Dermis blood vessel endothelial cell (primary cell): ENCODE measurements around the gene NCOA1. TPM values are rescaled to one million over a fixed set of nuclear protein-coding genes. Genes with fewer than 3 reads are reported as not detected.
"Not testable (repeated sequence)": the region's sequence is repeated elsewhere in the genome, so short reads cannot be mapped to it uniquely, and the experiment has no call there.

Source experiments
- DNase-seq: peaks from one replicate; pipeline ENCODE4 v3.0.0; 2010
- total RNA-seq: library from RNA; depleted of rRNA; stranded (reverse); fragments of >200 nt; gene quantifications from 2 replicates; pipeline ENCODE4 v1.2.3, GENCODE V29; 2014

NCOA1 gene
- total RNA-seq, 1 donor from 2014 or later = 12.8 TPM

- no peak for DNase-seq
Measured at GRCh38 chr2:24508878-24509277, 17.8 kb downstream of the NCOA1 start.

GRCh38 chr2:24509425-24509824 lies 18.4 kb downstream of the NCOA1 start:
- DNase-seq = no peak

GRCh38 chr2:24509840-24510239 lies 18.8 kb downstream of the NCOA1 start:
- no peak for DNase-seq

GRCh38 chr2:24510771-24511170 lies 19.7 kb downstream of the NCOA1 start:
- no peak for DNase-seq

- DNase-seq = no peak
Measured at GRCh38 chr2:24511198-24511597, 20.1 kb downstream of the NCOA1 start.

- DNase-seq = no peak
Measured at GRCh38 chr2:24511894-24512293, 20.8 kb downstream of the NCOA1 start.

- DNase-seq = no peak
Measured at GRCh38 chr2:24512404-24512803, 21.4 kb downstream of the NCOA1 start.

GRCh38 chr2:24512831-24513230 lies 21.8 kb downstream of the NCOA1 start:
- DNase-seq = no peak

GRCh38 chr2:24513281-24514071 lies 22.4 kb downstream of the NCOA1 start:
- DNase-seq = no peak

- no peak for DNase-seq
Measured at GRCh38 chr2:24514820-24515219, 23.8 kb downstream of the NCOA1 start.

- no peak for DNase-seq
Measured at GRCh38 chr2:24515335-24515734, 24.3 kb downstream of the NCOA1 start.

GRCh38 chr2:24515831-24516230 lies 24.8 kb downstream of the NCOA1 start:
- no peak for DNase-seq

- no peak for DNase-seq
Measured at GRCh38 chr2:24517247-24517646, 26.2 kb downstream of the NCOA1 start.

GRCh38 chr2:24520175-24520574 lies 29.1 kb downstream of the NCOA1 start:
- DNase-seq = no peak

- DNase-seq = no peak
Measured at GRCh38 chr2:24521162-24521857, 30.3 kb downstream of the NCOA1 start.

GRCh38 chr2:24521975-24522639 lies 31.1 kb downstream of the NCOA1 start:
- no peak for DNase-seq

- DNase-seq = no peak
Measured at GRCh38 chr2:24527536-24527935, 36.5 kb downstream of the NCOA1 start.

- no peak for DNase-seq
Measured at GRCh38 chr2:24530796-24531195, 39.7 kb downstream of the NCOA1 start.

- DNase-seq = not testable (repeated sequence)
Measured at GRCh38 chr2:24531610-24532009, 40.6 kb downstream of the NCOA1 start.

GRCh38 chr2:24532057-24532456 lies 41.0 kb downstream of the NCOA1 start:
- not testable (repeated sequence) for DNase-seq

- DNase-seq = not testable (repeated sequence)
Measured at GRCh38 chr2:24533574-24533973, 42.5 kb downstream of the NCOA1 start.

- no peak for DNase-seq
Measured at GRCh38 chr2:24538720-24539119, 47.7 kb downstream of the NCOA1 start.

- no peak for DNase-seq
Measured at GRCh38 chr2:24539258-24539657, 48.2 kb downstream of the NCOA1 start.

GRCh38 chr2:24540011-24540477 lies 49.0 kb downstream of the NCOA1 start:
- no peak for DNase-seq
